Fibroblast of lung (primary cell): Measurements from ENCODE around the gene TSPAN18. TPM values are rescaled to one million over a fixed set of nuclear protein-coding genes. Genes with fewer than 3 reads are reported as not detected.

Source experiments
- DNase-seq, 2 donors: peaks; one replicate each; pipeline versions ENCODE4 v3.0.0 to v3.0.0-alpha.2; 2010; ENCODE audit warnings: low read depth in 2 of 2
- H2AFZ ChIP-seq: 2 replicates; pipeline ENCODE4 v1.5.1; 2012; ENCODE audit warnings: low read length, control low read depth, inconsistent platforms
- H3K27ac ChIP-seq: 2 replicates; pipeline ENCODE4 v1.5.1; 2011; ENCODE audit warnings: low read length, control low read depth; ENCODE audit not compliant: insufficient read depth
- H3K27me3 ChIP-seq: 2 replicates; pipeline ENCODE4 v1.5.1; 2011; ENCODE audit warnings: mild to moderate bottlenecking, low read length; ENCODE audit not compliant: control insufficient read depth, insufficient read depth
- H3K36me3 ChIP-seq: 2 replicates; pipeline ENCODE4 v1.5.1; 2011; ENCODE audit warnings: low read length; ENCODE audit not compliant: control insufficient read depth, insufficient read depth
- H3K4me1 ChIP-seq: 2 replicates; pipeline ENCODE4 v1.5.1; 2011; ENCODE audit warnings: low read length; ENCODE audit not compliant: control insufficient read depth, insufficient read depth; ENCODE audit errors: extremely low read depth
- H3K4me2 ChIP-seq: 2 replicates; pipeline ENCODE4 v1.5.1; 2011; ENCODE audit warnings: low read length, control low read depth; ENCODE audit not compliant: insufficient read depth; ENCODE audit errors: extremely low read depth
- H3K4me3 ChIP-seq, 4 experiments: fragments of 200-600 bp in 1 of 4; sonication (generic) in 1 of 4; replicated peaks in 1 of 4; 2 replicates each; pipeline ENCODE4 v1.5.1; 2011 to 2016; ENCODE audit warnings: low read length in 4 of 4, low read depth in 3 of 4, mild to moderate bottlenecking in 3 of 4, control low read depth in 2 of 4, inconsistent platforms in 1 of 4, mixed read lengths in 1 of 4; ENCODE audit not compliant: insufficient read depth in 1 of 4; ENCODE audit errors: control extremely low read depth in 1 of 4
- H3K79me2 ChIP-seq: 2 replicates; pipeline ENCODE4 v1.5.1; 2012; ENCODE audit warnings: mild to moderate bottlenecking, low read length, inconsistent platforms; ENCODE audit not compliant: control insufficient read depth, insufficient read depth
- H3K9ac ChIP-seq: 2 replicates; pipeline ENCODE4 v1.5.1; 2011; ENCODE audit warnings: mild to moderate bottlenecking, low read length, control low read depth; ENCODE audit not compliant: insufficient read depth
- H3K9me3 ChIP-seq: 2 replicates; pipeline ENCODE4 v1.5.1; 2012; ENCODE audit warnings: low read depth, low read length; ENCODE audit not compliant: control insufficient read depth, insufficient read depth
- H4K20me1 ChIP-seq: 2 replicates; pipeline ENCODE4 v1.5.1; 2011; ENCODE audit warnings: low read length; ENCODE audit not compliant: control insufficient read depth, insufficient read depth; ENCODE audit errors: extremely low read depth
- CTCF ChIP-seq, 2 donors: IDR thresholded peaks in 1 of 2; conservative IDR thresholded peaks in 1 of 2; 1 replicate in 1 of 2; 2 replicates in 1 of 2; pipeline ENCODE4 v1.5.1; 2011 to 2012; ENCODE audit warnings: low read length in 2 of 2, control low read depth in 1 of 2, inconsistent platforms in 1 of 2, low read depth in 1 of 2, mild to moderate bottlenecking in 1 of 2
- EZH2 ChIP-seq: IDR thresholded peaks from 2 replicates; pipeline ENCODE4 v1.5.1; 2012; ENCODE audit warnings: low read length, control low read depth, mild to moderate bottlenecking; ENCODE audit errors: missing control alignments
- polyA plus RNA-seq, 2 donors: library from polyadenylated mRNA; depleted of rRNA in 1 of 2; stranded (reverse) in 1 of 2; unstranded in 1 of 2; fragments of >200 nt; gene quantifications; 2 replicates each; pipeline ENCODE4 v1.2.1, GENCODE V29; 2011 to 2012; ENCODE audit warnings: missing spikeins in 1 of 2
- total RNA-seq: library from RNA; depleted of rRNA; stranded (reverse); fragments of >200 nt; gene quantifications from 2 replicates; pipeline ENCODE4 v1.2.1, GENCODE V29; 2014

Gene TSPAN18
- total and polyA plus RNA-seq, 2 donors (not counting 1 experiment from before 2014, with no cell fraction given) = 0.15 TPM; not detected in 1

- H3K9me3 ChIP-seq = no peaks in the 10 kb centered on the region
- H3K9ac ChIP-seq = no peak overlapping the region
- DNase-seq = no peak
- no peaks in the 10 kb centered on the region for H4K20me1 ChIP-seq
- H3K27ac ChIP-seq = no peak overlapping the region
- no peak for TF ChIP-seq CTCF (conservative IDR thresholded peaks at IDR 0.05 in 1 of 2, IDR thresholded peaks at IDR 0.05 in 1 of 2; ENCODE audit: low read depth in 1 of 2, low read length in 2 of 2)
- TF ChIP-seq EZH2 = no peak
- no peaks in the 10 kb centered on the region for H3K36me3 ChIP-seq
- no peaks in the 10 kb centered on the region for H3K79me2 ChIP-seq
- no peak overlapping the region for H2AFZ ChIP-seq
- no peak overlapping the region for H3K4me2 ChIP-seq
- peaks cover 7% of the 10 kb centered on the region for H3K4me1 ChIP-seq
- H3K4me3 ChIP-seq = no peak overlapping the region
- no peaks in the 10 kb centered on the region for H3K27me3 ChIP-seq
Measured at GRCh38 chr11:44851496-44851895, 124.7 kb downstream of the TSPAN18 start.

GRCh38 chr11:44852159-44852747, 125.5 kb downstream of the TSPAN18 start:
- Histone ChIP-seq H3K4me3 (no peak overlapping the region), H3K79me2 (no peaks in the 10 kb centered on the region), H3K9me3 (no peaks in the 10 kb centered on the region), H3K4me2 (no peak overlapping the region), H3K27me3 (no peaks in the 10 kb centered on the region), H3K27ac (no peak overlapping the region), H3K4me1 (peaks cover 7% of the 10 kb centered on the region), H3K9ac (no peak overlapping the region), H2AFZ (no peak overlapping the region), H4K20me1 (no peaks in the 10 kb centered on the region), H3K36me3 (no peaks in the 10 kb centered on the region)
- no peak for DNase-seq
- TF ChIP-seq CTCF (conservative IDR thresholded peaks at IDR 0.05 in 1 of 2, IDR thresholded peaks at IDR 0.05 in 1 of 2; ENCODE audit: low read depth in 1 of 2, low read length in 2 of 2) (no peak), EZH2 (no peak)

- Histone ChIP-seq H3K27me3 (no peaks in the 10 kb centered on the region), H3K36me3 (no peaks in the 10 kb centered on the region), H3K9ac (no peak overlapping the region), H3K79me2 (no peaks in the 10 kb centered on the region), H3K27ac (no peak overlapping the region), H3K4me3 (no peak overlapping the region), H2AFZ (no peak overlapping the region), H3K9me3 (no peaks in the 10 kb centered on the region), H3K4me1 (peaks cover 7% of the 10 kb centered on the region), H3K4me2 (no peak overlapping the region), H4K20me1 (no peaks in the 10 kb centered on the region)
- TF ChIP-seq CTCF (conservative IDR thresholded peaks at IDR 0.05 in 1 of 2, IDR thresholded peaks at IDR 0.05 in 1 of 2; ENCODE audit: low read depth in 1 of 2, low read length in 2 of 2) = no peak
- TF ChIP-seq EZH2 = no peak
- no peak for DNase-seq
Measured at GRCh38 chr11:44852952-44853351, 126.2 kb downstream of the TSPAN18 start.
